HEK293 (cell line): ENCODE measurements around the gene NTN5.
A peak's percentile ranks its signal among the peaks of the same experiment; 100 is the strongest.

Experiments
- GLI4 ChIP-seq: fragments of 450-650 bp; formaldehyde crosslinking; IDR thresholded peaks from 2 replicates; pipeline ENCODE4 v1.5.1; 2016; ENCODE audit warnings: missing biosample characterization, missing genetic modification characterization
- PRDM6 ChIP-seq: fragments of 450-650 bp; formaldehyde crosslinking; IDR thresholded peaks from 2 replicates; pipeline ENCODE4 v1.5.1; 2017; ENCODE audit warnings: missing biosample characterization, missing genetic modification characterization
- SCRT2 ChIP-seq: fragments of 450-650 bp; formaldehyde crosslinking; IDR thresholded peaks from 2 replicates; pipeline ENCODE4 v1.5.1; 2016; ENCODE audit warnings: missing biosample characterization, missing genetic modification characterization
- WT1 ChIP-seq: fragments of 450-650 bp; formaldehyde crosslinking; IDR thresholded peaks from 2 replicates; pipeline ENCODE4 v1.5.1; 2016; ENCODE audit warnings: missing biosample characterization, missing genetic modification characterization
- YY1 ChIP-seq: fragments of 450-650 bp; formaldehyde crosslinking; IDR thresholded peaks from 2 replicates; pipeline ENCODE4 v1.5.1; 2018; ENCODE audit warnings: missing biosample characterization, missing genetic modification characterization
- ZBTB11 ChIP-seq: fragments of 450-650 bp; formaldehyde crosslinking; conservative IDR thresholded peaks from 2 replicates; pipeline ENCODE4 v1.5.1; 2016; ENCODE audit warnings: low read depth, missing biosample characterization, missing genetic modification characterization
- ZBTB20 ChIP-seq: fragments of 450-650 bp; formaldehyde crosslinking; IDR thresholded peaks from 2 replicates; pipeline ENCODE4 v1.5.1; 2016; ENCODE audit warnings: missing biosample characterization, missing genetic modification characterization
- ZFP3 ChIP-seq: fragments of 450-650 bp; formaldehyde crosslinking; IDR thresholded peaks from 2 replicates; pipeline ENCODE4 v1.5.1; 2016; ENCODE audit warnings: low read depth, missing biosample characterization, missing genetic modification characterization
- ZNF10 ChIP-seq: fragments of 450-650 bp; formaldehyde crosslinking; IDR thresholded peaks from 2 replicates; pipeline ENCODE4 v1.5.1; 2017; ENCODE audit warnings: missing biosample characterization, missing genetic modification characterization
- ZNF16 ChIP-seq: fragments of 450-650 bp; formaldehyde crosslinking; IDR thresholded peaks from 2 replicates; pipeline ENCODE4 v1.5.1; 2016; ENCODE audit warnings: low read depth, missing biosample characterization, missing genetic modification characterization
- ZNF214 ChIP-seq: fragments of 450-650 bp; formaldehyde crosslinking; IDR thresholded peaks from 2 replicates; pipeline ENCODE4 v1.5.1; 2017; ENCODE audit warnings: missing biosample characterization, mild to moderate bottlenecking, missing genetic modification characterization, borderline replicate concordance
- ZNF274 ChIP-seq, 2 experiments: fragments of 200-500 bp in 1 of 2; fragments of 450-650 bp in 1 of 2; sonication (Bioruptor generic) in 1 of 2; formaldehyde crosslinking in 1 of 2; IDR thresholded peaks; 2 replicates each; pipeline versions ENCODE4 v1.5.1 to v1.6.1; 2014 to 2016; ENCODE audit warnings: borderline replicate concordance in 1 of 2, inconsistent platforms in 1 of 2, low read length in 1 of 2, missing biosample characterization in 1 of 2, missing genetic modification characterization in 1 of 2
- ZNF324 ChIP-seq: fragments of 450-650 bp; formaldehyde crosslinking; IDR thresholded peaks from 2 replicates; pipeline ENCODE4 v1.5.1; 2016; ENCODE audit warnings: missing biosample characterization, missing genetic modification characterization
- ZNF366 ChIP-seq: fragments of 450-650 bp; formaldehyde crosslinking; conservative IDR thresholded peaks from 2 replicates; pipeline ENCODE4 v1.5.1; 2016; ENCODE audit warnings: missing biosample characterization, missing genetic modification characterization
- ZNF404 ChIP-seq: fragments of 450-650 bp; formaldehyde crosslinking; IDR thresholded peaks from 2 replicates; pipeline ENCODE4 v1.5.1; 2017; ENCODE audit warnings: missing biosample characterization, missing genetic modification characterization
- ZNF518A ChIP-seq: fragments of 450-650 bp; formaldehyde crosslinking; conservative IDR thresholded peaks from 2 replicates; pipeline ENCODE4 v1.5.1; 2016; ENCODE audit warnings: low read depth, missing biosample characterization, missing genetic modification characterization
- ZNF571 ChIP-seq: fragments of 450-650 bp; formaldehyde crosslinking; IDR thresholded peaks from 2 replicates; pipeline ENCODE4 v1.5.0; 2017; ENCODE audit warnings: missing biosample characterization, missing genetic modification characterization
- ZNF624 ChIP-seq: fragments of 450-650 bp; formaldehyde crosslinking; IDR thresholded peaks from 2 replicates; pipeline ENCODE4 v1.5.1; 2017; ENCODE audit warnings: missing biosample characterization, missing genetic modification characterization
- ZNF792 ChIP-seq: fragments of 450-650 bp; formaldehyde crosslinking; IDR thresholded peaks from 2 replicates; pipeline ENCODE4 v1.5.1; 2016; ENCODE audit warnings: missing biosample characterization, missing genetic modification characterization
- TF ChIP-seq, protein P1 (sequence below): IDR thresholded peaks from 2 replicates; pipeline ENCODE4 v1.6.1; 2011; ENCODE audit warnings: mild to moderate bottlenecking, low read depth, low read length, borderline replicate concordance
- TF ChIP-seq, protein P2 (sequence below): fragments of 450-650 bp; formaldehyde crosslinking; IDR thresholded peaks from 2 replicates; pipeline ENCODE4 v1.5.1; 2016; ENCODE audit warnings: missing biosample characterization, missing genetic modification characterization
- TF ChIP-seq, protein P3 (sequence below): fragments of 450-650 bp; formaldehyde crosslinking; IDR thresholded peaks from 2 replicates; pipeline ENCODE4 v1.5.1; 2016; ENCODE audit warnings: missing biosample characterization, missing genetic modification characterization, borderline replicate concordance

NTN5 gene

GRCh38 chr19:48637948-48638830, 34.6 kb downstream of the NTN5 start (continued):
- TF ChIP-seq ZNF274 (IDR thresholded peaks at IDR 0.05; ENCODE audit: low read length) = no peak
- TF ChIP-seq ZNF274 (tag by site-specific recombination; IDR thresholded peaks at IDR 0.05; ENCODE audit: borderline replicate concordance) = no peak
- TF ChIP-seq ZNF792 (tag by site-specific recombination) = no peak
- TF ChIP-seq GLI4 (tag by site-specific recombination) = 0 out of 2 replicates have a peak, but pooled peaks have one; percentile 51
- TF ChIP-seq, protein P1, sequence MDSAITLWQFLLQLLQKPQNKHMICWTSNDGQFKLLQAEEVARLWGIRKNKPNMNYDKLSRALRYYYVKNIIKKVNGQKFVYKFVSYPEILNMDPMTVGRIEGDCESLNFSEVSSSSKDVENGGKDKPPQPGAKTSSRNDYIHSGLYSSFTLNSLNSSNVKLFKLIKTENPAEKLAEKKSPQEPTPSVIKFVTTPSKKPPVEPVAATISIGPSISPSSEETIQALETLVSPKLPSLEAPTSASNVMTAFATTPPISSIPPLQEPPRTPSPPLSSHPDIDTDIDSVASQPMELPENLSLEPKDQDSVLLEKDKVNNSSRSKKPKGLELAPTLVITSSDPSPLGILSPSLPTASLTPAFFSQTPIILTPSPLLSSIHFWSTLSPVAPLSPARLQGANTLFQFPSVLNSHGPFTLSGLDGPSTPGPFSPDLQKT = no peak
- TF ChIP-seq ZBTB11 (tag by site-specific recombination) = peak; percentile 69
- TF ChIP-seq ZNF16 (tag by site-specific recombination) = no peak
- TF ChIP-seq, protein P2, sequence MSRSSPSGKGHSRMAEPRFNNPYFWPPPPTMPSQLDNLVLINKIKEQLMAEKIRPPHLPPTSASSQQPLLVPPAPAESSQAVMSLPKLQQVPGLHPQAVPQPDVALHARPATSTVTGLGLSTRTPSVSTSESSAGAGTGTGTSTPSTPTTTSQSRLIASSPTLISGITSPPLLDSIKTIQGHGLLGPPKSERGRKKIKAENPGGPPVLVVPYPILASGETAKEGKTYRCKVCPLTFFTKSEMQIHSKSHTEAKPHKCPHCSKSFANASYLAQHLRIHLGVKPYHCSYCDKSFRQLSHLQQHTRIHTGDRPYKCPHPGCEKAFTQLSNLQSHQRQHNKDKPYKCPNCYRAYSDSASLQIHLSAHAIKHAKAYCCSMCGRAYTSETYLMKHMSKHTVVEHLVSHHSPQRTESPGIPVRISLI (tag by site-specific recombination) = no peak
- TF ChIP-seq ZNF10 (tag by site-specific recombination) = no peak
- TF ChIP-seq ZBTB20 (tag by site-specific recombination) = no peak
- TF ChIP-seq, protein P3, sequence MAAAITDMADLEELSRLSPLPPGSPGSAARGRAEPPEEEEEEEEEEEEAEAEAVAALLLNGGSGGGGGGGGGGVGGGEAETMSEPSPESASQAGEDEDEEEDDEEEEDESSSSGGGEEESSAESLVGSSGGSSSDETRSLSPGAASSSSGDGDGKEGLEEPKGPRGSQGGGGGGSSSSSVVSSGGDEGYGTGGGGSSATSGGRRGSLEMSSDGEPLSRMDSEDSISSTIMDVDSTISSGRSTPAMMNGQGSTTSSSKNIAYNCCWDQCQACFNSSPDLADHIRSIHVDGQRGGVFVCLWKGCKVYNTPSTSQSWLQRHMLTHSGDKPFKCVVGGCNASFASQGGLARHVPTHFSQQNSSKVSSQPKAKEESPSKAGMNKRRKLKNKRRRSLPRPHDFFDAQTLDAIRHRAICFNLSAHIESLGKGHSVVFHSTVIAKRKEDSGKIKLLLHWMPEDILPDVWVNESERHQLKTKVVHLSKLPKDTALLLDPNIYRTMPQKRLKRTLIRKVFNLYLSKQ (tag by site-specific recombination) = no peak
- TF ChIP-seq ZNF214 = no peak
- TF ChIP-seq ZNF324 (tag by site-specific recombination) = 0 out of 2 replicates have a peak, but pooled peaks have one; percentile 18
- TF ChIP-seq ZFP3 (tag by site-specific recombination) = no peak
- TF ChIP-seq ZNF366 (tag by site-specific recombination) = no peak
- TF ChIP-seq ZNF624 = no peak
- TF ChIP-seq YY1 (tag by site-specific recombination) = no peak
- no peak for TF ChIP-seq ZNF571 (tag by site-specific recombination)
- 0 out of 2 replicates have a peak, but pooled peaks have one; percentile 34 for TF ChIP-seq ZNF404 (tag by site-specific recombination)
- no peak for TF ChIP-seq ZNF518A (tag by site-specific recombination)
- no peak for TF ChIP-seq PRDM6
- peak; percentile 6; the same call in 1 of the 2 replicates for TF ChIP-seq WT1
- 0 out of 2 replicates have a peak, but pooled peaks have one; percentile 23 for TF ChIP-seq SCRT2 (tag by site-specific recombination)
